Choroid plexus epithelial cell (primary cell): ENCODE results near the gene OCRL.
"Not testable (repeated sequence)": the region's sequence is repeated elsewhere in the genome, so short reads cannot be mapped to it uniquely, and the experiment has no call there.

Experiments
- DNase-seq: peaks from one replicate; pipeline ENCODE4 v3.0.0-alpha.2; 2010; ENCODE audit warnings: low read depth
- H3K4me3 ChIP-seq: 2 replicates; pipeline ENCODE4 v1.5.1; 2011; ENCODE audit warnings: low read depth, mild to moderate bottlenecking, control low read depth, low read length, moderate library complexity
- TF ChIP-seq, protein P1 (sequence below): conservative IDR thresholded peaks from 2 replicates; pipeline ENCODE4 v1.5.1; 2011; ENCODE audit warnings: low read depth, mild to moderate bottlenecking, control low read depth, inconsistent platforms, low read length, moderate library complexity

The OCRL gene

DNA sequence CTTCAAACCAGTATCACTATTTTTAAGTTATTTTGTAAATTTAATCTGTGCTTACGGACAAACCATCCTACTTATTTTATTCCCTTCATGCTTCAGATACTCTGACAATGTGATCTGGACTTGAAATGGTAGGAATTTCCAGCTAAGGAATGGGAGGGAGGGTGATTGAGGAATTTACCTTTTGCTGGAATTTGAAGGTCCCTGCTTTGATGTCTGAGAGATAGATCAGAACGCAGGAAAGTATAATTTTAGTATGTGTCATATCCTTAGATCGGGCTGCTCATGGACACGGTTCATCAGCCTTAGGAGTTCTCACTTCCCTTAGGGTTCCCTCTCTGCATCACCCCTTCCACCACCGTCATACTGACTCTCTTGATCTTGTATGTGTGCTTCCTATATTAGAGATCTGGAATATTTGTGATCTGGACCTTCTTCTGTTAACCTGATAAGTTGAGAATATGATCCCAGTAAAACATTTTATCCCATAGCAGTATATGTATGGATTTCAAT is 16.8 kb downstream of the OCRL start:
- H3K4me3 ChIP-seq, result no peak overlapping the region
- TF ChIP-seq, protein P1, sequence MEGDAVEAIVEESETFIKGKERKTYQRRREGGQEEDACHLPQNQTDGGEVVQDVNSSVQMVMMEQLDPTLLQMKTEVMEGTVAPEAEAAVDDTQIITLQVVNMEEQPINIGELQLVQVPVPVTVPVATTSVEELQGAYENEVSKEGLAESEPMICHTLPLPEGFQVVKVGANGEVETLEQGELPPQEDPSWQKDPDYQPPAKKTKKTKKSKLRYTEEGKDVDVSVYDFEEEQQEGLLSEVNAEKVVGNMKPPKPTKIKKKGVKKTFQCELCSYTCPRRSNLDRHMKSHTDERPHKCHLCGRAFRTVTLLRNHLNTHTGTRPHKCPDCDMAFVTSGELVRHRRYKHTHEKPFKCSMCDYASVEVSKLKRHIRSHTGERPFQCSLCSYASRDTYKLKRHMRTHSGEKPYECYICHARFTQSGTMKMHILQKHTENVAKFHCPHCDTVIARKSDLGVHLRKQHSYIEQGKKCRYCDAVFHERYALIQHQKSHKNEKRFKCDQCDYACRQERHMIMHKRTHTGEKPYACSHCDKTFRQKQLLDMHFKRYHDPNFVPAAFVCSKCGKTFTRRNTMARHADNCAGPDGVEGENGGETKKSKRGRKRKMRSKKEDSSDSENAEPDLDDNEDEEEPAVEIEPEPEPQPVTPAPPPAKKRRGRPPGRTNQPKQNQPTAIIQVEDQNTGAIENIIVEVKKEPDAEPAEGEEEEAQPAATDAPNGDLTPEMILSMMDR, result no peak
- DNase-seq, result no peak

DNA sequence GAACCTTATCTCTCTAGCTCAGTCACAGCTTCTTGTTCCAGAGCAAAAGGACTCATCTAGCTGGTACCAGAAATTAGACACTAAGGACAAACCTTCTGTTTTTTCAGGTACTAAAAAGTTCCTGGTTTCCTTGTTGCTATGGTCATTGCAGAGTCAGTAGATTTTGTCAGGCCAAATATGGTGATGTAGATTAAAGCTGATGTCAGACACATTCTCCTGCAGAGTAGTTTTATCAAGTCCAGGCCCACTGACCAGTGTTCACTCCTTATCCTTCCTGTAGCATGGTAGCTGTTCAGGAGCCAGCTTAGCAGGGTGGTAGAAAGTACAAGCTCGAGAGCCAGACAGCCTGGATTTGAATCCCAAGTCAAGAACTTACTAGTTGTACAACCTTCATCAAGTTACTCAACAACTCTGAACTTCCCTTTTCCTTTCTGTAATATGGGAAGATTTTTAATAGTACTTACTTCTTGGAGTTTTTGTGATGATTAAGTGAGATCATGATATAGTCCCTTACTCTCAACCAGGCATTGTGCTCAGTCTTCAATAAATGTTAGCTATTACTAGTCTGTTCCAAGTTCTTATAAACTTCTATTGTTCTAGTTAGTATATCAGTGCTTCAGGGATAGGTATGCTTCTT is 17.9 kb downstream of the OCRL start:
- TF ChIP-seq, protein P1, result no peak
- H3K4me3 ChIP-seq, result no peak overlapping the region
- peak; percentile 36 for DNase-seq

DNA sequence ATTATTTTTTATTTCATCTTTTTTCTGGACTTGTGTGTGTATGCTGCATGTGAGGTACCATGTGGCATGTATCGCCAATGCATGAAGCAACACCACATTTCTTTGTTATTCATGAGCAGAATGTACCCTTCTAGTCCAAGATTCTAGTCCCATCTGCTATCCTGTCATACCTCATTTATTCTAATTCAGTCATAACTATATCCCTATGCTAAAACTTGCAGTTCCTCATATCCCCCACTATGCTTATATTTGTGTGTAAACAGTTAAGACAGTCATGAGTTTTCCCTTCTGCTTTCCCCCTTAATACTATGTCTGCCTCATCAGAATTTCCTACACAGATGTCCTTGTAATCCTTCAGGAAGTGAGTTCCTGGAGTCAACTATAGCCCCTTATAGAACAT is 19.7 kb downstream of the OCRL start:
- DNase-seq, result no peak
- no peak overlapping the region for H3K4me3 ChIP-seq

DNA sequence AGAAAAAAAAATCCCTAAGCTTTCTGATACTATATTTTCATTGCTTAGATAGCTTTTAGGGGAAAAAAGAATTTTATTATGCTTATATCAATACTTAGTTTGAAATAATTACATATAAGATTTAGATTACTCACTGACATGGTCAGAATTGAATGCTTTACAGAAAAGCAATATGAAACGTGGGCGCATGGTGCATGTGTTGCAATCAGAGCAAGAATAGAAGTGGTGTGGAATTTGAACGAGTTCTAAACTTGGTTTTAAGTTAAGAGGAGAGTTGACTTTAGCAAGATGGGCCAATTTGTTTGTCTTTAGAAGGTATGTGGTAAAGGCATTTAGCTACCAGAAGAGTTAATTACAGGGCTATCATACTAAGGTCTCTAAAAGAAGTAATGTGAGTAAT is 21.4 kb downstream of the OCRL start:
- DNase-seq, result no peak
- no peak overlapping the region for H3K4me3 ChIP-seq
- TF ChIP-seq, protein P1, result no peak

More for the DNA sequence above, 19.7 kb downstream of the OCRL start:
- TF ChIP-seq, protein P1, result no peak

DNA sequence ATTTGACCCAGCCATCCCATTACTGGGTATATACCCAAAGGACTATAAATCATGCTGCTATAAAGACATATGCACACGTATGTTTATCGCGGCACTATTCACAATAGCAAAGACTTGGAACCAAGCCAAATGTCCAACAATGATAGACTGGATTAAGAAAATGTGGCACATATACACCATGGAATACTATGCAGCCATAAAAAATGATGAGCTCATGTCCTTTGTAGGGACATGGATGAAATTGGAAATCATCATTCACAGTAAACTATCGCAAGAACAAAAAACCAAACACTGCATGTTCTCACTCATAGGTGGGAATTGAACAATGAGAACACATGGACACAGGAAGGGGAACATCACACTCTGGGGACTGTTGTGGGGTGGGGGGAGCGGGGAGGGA is 24.3 kb downstream of the OCRL start:
- DNase-seq, H3K4me3 ChIP-seq: not testable (repeated sequence)

DNA sequence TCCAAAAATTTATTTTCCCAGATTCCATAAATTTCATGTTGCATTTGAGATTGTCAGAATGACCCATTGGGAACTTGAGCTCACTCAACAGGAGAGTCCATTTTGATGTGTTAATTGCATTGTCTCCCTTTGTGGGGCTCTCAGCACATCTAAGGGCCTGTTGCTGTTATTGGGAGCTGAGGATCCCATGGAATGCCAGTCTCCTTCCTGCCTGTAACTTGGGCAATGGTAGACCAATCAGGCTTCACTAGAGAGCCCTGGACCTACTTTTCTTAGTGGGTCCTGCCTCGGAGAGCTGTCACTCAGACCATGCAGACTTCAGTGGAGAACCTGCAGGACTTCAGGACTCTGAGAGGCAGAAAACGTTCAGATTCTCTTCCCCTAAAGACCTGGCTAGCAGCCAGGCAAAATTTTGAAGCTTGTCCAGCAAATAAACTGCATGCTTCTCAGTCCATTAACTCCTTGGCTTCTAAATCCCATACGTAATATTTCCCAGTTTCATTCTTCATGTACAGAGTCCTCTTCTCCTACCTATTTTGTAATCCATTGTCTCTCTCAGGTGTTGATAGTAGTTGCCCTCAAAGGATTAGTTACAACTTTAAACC is 25.1 kb downstream of the OCRL start:
- no peak overlapping the region for H3K4me3 ChIP-seq
- DNase-seq, result peak; percentile 60
- TF ChIP-seq, protein P1, result no peak

DNA sequence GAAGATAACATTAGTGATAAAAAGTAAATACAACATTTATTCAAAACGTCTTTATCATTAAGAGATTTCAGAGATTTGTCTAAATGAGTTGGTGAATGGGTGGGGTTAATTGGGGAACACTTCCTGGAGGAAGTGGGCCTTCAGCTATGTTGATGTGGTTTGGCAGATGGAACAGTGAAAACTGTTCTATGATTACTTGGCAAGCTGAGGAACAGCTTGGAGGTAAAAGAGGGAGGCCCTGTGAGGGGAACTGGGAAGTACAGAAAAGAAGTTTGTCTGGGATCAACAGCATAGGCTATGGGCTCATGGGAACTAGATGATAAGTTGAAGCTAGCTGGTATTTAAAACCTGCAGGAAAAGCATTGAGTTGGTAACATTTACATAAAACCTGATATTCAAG is 26.0 kb downstream of the OCRL start:
- DNase-seq, result peak; percentile 61
- no peak overlapping the region for H3K4me3 ChIP-seq
- TF ChIP-seq, protein P1, result no peak
